HG02943 (cell line): Measurements from ENCODE around the gene CD93.

Experiments
- ATAC-seq: cut with Tn5 transposase; IDR thresholded peaks from one replicate; pipeline ENCODE4 v1.9.1; 2021; ENCODE audit warnings: mild to moderate bottlenecking, low read depth, moderate library complexity; ENCODE audit not compliant: unreplicated experiment

CD93 gene

DNA sequence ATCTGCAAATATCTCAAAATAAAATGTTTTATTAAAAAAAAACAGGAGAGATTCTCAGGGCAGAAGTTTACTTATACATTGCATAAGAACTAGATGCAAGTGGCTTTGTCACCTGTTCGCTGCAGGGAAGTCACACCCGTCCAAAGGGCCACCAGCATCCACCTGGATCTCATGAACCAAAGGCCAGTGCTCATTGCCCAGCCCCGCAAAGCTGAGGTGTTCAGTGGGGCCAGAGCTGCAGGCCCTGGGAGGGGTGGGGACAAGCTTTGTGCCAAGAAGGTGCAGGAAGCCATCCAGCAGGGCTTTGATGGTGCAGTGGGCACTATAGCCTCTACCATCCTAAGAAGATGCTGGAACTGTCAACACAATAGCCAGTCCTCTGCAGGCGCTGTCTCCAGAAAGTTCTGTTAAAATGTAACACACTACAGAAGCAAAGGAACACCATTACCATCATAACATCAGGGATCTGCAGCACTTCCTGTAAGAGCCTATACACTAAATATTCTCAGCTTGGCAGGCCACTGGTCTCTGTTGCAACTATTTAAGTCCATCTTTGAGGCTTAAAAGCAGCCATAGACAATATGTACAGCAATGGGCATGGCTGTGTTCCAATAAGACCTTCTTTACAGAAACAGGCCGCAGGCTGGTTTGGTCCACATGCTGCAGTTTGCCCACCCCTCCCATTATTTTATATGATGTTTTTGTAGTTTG is 15.7 kb upstream of the CD93 start:
- ATAC-seq, result no peak

DNA sequence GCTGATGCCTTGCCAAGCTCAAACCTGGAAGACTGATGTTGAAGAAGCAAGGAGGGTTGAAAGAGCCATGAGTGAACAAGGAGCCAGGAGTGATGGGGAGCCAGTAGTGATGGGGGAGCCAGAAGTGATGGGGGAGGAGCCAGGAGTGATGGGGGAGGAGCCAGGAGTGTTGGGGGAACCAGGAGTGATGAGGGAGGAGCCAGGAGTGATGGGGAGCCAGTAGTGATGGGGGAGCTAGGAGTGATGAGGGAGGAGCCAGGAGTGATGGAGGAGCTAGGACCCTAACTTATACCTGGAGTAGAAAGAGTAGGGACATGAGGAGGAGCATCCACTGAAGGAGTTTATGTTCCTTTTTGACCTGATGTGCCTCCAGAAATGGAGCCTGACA is 14.6 kb upstream of the CD93 start:
- ATAC-seq, result no peak

DNA sequence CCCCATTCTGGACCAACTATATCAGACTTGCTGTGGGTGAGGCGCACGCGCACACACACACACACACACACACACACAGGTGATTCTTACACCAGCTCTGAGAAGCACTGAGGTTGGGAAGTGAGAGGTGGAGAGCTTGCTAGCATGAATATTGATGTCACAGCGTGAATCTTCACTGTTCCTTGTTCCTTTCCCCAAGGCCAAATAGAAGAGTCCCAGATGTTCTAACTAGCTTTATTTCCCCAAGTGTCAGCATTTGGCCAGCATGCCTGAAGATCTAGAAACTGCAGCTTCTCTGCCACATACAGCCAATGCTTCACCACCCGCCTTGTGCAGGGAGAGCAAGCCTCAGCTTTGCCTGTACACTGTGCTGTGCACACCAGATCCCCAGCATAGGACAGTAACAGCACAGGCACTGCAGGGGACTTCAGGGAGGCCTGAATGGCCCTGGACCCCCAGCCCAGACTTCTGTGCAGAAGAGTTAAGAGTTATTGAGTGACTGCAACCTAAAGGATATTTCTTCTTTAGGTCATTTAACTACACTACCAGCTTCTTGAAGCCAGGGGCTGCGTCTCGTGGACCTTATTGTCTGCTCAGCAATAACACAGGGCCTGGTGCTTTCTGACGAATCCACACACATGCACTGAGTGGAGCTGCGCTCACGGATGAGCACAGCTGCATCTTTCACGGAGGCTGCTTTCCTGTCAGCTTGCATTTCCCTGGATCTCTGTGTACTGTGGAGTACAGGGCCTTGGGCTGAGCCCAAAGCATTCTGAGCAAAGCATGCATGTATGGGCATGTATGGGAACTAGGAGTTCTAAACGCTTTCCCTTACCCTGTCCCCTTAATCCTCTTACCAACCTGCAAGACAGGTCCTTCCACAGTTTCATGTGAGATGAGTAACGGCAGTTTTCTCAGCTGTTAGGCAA is 13.9 kb upstream of the CD93 start:
- ATAC-seq, result no peak

DNA sequence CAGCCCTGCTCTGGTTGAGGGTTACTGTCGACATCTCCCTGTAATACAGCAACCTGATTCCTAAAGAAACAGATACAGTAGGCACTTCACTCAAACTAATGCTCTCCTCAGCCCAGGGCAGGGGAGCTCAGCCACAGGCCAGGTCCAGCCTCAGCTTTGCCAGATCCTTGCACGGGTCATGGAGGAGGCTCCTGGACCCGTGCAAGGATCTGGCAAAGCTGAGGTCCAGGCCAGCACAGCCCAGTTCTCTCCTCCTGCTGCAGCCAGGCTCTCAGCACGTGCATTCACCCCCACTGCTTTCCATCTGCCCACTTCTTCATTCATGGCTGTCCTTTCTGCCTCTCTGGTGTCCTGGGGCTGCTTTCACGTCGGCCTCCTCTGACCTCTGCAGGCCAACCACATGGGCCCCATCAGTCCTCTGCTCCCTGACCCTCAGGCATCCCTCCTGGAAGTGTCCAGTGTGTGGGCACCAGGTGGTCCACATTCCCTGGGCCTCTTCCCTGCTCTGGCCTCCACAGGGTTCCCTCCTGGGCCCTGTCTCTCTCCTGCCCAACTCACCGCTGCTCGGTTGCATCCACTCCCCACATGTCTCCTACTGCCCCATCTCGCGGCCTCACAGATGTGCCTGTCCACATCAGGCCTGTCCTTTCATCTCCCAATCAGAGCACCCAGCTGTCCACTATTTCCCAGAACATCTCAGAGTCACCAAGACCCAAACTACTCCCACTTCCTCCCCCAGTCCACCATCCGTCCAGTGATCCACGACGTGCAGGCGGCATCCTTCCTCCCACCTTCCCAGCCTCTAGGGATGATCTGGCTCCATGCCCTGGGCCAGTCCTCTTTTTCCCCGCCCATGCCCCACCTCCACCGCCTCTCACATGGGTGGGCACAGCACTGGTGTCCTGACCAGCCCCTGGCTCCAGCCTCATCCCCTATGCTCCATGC is 11.8 kb upstream of the CD93 start:
- ATAC-seq, result no peak

DNA sequence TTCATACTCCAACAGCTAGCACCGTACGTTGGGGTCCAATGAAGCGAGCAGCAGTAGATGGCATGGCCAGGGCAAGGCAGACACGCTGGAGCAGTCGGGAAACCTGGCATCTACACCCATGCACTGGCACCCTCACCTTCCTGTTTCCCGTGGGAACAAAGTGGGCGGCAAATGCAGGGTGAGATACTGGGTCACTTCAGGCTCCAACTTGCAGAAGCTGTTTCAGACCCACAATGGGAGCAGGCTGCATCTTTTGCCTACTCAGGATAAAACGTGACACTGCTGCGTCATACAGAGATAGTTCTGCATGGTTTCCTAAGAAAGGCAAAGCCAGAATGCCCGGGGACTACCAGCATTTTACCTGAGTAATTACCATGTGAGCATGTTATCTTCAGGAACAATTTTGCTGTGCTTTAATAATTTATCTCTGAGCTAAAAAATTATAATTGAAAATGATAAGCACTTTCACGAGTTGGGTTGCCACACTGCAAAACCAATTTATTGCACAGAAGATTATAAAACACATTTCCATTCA is 10.9 kb upstream of the CD93 start:
- no peak for ATAC-seq

DNA sequence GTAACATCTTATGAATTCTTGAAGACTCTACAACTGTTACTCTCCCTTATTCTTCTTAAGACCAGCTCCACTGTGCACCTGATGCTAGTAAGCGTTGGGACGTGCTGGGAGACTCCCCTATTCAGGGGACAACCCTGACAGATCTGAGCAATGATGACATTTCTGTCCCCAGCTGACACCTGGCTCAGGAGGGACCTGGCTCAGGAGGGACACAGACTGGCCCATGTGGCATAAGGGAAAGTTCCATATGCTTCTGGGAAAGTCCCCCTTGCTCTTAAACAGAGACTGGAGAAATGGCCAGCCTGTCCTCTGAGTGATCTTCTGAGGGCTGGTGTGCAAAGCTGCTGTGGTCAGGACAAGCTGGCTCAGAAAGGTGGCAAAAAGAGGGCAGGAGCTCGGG is 10.0 kb upstream of the CD93 start:
- no peak for ATAC-seq

DNA sequence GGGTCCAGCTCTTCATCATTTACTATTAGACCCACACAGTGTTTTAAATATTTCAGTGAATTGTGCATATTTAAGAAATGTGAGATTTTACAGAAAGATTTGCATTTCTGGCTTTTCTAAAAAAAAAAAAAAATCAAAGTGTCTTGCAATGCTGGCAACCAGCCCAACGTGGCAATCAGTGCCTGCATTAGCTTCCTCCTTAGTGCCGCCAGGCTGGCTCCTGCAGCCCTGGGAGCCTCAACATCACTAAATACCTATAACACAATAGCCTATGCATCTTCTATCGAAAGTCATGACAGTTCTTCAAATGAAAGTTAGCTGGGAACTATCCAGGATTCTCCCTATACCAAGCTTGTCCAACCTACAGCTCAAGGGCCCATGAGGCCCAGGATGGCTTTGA is 9.4 kb upstream of the CD93 start:
- no peak for ATAC-seq

DNA sequence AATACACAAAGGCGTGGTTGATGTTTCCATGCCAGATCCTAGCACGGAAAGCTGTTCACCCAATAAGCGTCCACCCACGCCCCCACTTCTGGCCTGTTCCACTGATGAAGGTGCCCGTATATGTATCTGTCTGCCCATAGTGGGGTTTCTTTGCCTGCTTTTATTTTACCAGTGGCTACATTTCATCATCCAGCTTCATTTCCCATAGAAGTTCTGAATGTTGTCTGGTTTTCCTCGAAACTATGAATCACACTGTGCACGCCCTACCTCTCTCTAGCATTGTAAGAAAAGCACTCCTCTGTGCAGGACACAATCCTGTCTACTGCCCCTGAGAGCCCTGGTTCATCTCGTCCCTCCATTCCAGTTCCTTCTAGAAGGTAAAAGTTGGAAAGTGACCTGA is 8.8 kb upstream of the CD93 start:
- no peak for ATAC-seq

DNA sequence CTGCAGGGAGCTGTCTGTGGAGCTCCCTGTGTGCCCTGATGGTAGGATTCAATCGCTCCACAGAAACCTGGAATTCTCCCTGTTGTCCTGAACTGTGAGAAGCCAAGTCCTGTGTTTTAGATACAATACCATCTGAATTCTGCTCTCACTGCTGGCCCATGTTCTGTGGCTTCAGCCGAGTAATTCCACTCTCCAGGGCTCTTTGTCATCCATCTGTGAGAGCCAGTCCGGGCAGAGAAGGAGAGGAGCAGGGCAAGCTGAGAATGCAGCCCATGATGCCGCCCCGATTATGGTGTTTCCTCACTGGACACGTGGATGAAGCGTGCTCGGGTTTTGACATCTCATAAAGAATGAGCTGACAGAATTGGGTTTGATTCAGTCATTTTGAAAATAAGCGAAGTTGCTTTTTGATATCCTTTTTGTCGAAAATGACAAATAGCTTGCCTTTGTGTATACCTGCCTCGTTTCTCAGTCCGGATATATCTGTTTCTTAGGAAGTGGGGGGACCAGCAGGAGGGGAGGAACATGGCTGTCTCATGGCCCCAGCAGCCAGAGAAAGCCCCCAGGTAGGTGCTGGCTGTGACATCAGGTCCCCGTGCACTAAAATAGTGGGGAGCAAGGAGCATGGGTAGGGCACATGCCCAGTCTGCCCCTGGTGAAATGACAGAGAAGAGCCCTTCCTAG is 8.2 kb upstream of the CD93 start:
- no peak for ATAC-seq

DNA sequence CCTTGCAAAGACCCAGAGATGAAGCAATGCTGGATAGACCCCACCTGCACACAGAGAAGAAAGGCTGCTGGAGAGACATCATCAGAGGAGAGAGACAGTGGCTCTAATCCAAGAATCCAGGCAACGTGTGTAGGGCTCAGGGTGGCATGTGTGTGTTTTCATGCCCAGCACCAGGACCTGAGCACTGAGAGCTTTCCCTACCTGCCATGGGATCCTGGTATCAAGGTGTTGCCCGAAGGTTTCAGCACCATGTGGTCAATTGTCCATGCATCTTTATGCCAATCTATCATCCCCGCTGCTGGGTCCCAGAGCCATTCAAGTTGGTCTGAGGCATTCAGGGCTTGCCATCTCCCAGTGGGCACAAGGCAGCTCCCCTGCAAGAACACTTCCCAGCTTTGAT is 7.5 kb upstream of the CD93 start:
- no peak for ATAC-seq

DNA sequence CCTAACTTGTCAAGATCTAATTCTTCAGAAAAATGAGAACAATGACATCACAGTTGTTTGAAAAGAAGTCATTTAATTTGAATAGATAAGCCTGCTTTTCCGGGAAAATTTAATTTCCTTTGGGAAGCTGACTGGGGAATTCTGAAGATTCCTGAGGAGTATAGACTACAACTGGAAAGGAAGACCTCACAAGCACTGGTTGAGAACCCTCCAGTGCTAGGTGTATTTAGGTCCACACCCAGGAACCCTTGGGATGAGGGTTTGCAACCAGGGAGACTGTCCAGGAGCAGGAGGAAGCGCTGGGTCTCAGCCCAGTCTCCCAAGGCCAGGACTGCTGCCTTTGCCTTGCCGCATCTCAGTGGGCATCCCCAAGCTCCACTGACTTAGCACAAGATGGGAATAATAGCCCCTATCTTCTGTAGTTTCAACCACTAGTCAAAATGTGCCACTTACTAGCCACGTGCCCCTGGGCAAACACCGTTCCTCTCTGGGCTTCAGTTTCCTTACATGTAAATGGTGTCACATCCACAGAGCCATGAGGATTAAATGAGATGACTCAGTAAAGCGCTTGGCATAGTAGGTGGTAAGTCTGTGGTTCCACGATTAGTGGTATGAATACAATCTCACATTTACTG is 6.9 kb upstream of the CD93 start:
- ATAC-seq, result no peak

DNA sequence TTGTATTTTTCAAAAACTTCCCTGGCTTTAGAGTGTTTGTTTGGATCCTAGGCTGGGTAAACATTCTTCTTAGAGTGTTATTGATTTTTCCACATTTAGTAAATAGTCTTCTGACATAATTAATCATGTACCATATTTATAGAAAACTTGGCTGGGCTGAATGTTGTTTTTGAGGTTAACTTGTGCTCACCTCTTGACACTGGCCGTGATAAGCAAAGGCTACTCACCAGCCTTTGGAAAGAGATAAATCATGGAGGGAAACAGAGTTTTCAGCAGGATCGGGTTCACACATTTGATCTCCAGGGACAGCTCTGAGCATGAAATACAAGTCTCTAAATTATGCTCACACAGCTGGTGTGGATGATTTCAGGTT is 6.2 kb upstream of the CD93 start:
- ATAC-seq, result no peak

DNA sequence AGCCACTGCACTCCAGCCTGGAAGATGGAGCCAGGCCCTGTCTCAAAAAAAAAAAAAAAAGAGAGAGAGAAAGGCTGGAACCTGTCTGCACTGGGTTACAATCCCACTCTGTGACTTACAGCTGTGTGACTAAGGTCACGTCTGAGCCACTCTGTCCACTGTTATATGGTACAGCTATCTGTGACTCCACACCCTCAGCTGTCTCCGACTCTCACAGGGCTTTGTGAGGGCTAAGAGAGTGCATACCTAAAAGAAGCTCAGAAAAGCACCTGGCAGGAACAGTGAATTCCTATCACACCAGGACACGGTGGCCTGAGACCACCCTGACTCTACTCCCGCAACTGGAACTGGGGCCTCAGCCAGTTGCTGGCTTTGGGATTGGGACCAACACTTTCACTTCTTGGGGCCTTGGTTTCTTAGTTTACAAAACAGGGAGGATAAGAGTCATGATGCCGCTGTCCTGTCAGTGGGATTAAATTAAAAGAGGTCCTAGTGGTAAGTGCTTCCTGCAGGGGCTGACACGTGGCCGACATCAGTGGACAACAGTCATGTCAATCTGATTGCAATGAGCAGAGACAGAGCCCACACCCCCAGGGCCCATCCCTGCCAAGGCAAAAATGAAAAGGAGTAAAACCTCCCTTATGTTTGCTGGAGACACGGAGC is 5.7 kb upstream of the CD93 start:
- ATAC-seq, result no peak

DNA sequence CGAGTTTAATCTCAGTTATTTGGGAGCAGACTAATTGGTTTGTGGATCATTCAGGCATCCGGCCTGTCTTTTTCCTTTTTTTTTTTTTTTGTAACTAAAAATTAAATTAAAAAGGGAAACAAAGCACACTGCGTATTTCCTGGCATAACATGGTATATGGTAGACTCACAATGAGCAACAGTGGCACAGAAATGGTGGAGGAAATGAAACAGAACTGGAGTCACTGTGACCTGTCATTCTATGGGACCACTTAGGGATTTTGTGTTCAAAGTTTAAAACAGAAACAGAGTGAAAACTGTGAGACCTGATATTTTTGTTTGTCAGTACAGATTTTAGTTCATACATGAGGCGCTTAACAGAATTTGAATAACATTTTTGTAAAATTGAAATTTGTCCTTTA is 4.8 kb upstream of the CD93 start:
- no peak for ATAC-seq

DNA sequence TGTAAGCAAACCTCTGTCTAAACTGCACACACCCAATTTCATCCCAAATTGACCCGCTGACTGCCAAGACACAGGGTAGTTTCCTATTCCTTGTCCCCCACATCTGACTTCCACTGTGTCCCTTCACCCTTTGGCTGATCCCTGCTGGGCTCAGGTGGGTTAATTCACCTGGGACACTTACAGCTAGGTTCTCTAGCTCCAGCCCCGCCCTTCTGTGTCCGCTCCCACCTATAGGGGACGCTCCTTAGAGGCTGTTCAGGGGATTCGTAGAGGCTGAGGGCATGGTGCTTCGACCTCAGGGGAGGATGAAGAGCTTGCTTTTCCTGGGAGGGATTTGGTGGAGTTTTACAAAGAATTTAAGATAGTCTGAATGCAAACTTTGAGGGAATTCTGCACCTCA is 4.0 kb upstream of the CD93 start:
- ATAC-seq, result no peak

DNA sequence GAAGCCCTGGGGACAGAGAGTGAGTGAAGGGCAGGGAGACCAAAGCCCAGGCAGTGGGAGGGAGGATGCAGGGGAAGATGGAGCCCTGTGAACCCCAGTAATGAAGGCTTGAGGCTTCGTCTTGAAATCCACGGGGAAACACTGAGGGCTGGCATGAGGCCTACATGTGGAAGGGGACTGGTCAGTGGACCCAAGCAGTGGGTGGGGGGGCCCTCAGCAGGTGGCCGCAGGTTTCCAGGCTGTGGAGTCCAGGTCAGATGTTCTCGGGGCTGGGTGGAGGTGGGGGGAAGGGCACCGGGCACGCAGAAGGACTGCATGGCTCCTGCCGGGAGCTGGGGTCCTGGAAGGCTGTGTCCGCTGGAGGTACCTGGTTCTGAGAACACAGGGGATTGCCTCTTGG is 2.7 kb upstream of the CD93 start:
- ATAC-seq, result no peak

DNA sequence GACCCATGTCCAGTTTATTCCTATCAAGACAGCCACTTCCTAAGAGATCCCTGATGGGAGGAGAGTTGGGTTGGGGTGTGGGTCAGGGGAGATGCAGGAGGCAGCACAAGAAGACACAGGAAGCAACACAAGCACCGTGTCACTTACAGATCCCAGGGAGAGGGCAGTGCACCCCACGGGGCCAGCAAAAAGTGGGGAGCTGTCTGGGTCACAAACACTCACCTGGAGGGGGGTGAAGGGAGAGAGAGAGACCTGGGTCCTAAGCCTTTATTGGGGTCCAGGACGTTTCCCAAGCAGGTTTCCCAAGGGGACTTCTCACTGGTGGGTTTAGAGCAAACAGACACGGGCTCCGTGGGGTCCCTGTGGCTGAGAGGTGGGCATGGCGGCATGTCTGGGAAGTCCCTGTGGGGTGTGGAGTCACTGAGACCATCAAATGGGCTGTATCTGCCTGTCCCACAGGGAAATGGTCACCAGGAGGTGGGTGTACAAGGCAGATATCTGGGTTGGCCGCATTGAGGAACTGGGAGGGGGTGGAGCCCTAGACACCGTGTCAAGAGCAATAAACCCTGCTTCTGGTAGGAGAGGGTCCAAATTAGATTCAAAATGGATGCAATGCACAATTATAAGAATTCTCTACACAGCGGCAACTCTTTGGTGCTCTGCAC is 1.6 kb upstream of the CD93 start:
- ATAC-seq, result no peak

DNA sequence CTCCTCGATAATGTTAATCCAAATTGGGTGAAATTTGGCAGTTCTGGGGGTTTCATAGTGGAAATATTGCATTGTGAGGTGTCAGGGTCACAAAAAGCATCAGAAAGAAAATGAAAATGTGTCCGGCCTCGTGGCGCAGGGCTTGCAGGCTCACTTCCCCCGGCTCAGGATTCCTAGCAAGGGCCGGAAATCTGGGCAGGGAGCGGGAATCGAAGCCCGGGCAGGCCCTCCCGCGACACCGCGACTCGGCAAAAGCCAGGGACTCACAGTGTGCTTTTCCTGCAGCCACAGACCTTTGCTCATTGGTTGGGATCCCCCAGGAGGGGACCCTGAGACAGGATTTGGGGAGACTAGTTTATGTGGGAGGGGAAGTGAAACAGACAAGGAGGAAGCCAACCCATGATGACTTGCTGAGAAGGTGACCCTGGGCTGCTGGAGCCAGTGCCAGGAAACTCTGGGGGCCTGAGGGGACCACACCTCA is 847 bp upstream of the CD93 start:
- no peak for ATAC-seq
